EH (cell line): Measurements from ENCODE around the gene YWHAQ.
"Not testable (repeated sequence)": the region's sequence is repeated elsewhere in the genome, so short reads cannot be mapped to it uniquely, and the experiment has no call there.

Source experiments
- DNase-seq: peaks from one replicate; pipeline ENCODE4 v3.0.0-alpha.2; 2015; ENCODE audit warnings: low read depth

YWHAQ gene

DNA sequence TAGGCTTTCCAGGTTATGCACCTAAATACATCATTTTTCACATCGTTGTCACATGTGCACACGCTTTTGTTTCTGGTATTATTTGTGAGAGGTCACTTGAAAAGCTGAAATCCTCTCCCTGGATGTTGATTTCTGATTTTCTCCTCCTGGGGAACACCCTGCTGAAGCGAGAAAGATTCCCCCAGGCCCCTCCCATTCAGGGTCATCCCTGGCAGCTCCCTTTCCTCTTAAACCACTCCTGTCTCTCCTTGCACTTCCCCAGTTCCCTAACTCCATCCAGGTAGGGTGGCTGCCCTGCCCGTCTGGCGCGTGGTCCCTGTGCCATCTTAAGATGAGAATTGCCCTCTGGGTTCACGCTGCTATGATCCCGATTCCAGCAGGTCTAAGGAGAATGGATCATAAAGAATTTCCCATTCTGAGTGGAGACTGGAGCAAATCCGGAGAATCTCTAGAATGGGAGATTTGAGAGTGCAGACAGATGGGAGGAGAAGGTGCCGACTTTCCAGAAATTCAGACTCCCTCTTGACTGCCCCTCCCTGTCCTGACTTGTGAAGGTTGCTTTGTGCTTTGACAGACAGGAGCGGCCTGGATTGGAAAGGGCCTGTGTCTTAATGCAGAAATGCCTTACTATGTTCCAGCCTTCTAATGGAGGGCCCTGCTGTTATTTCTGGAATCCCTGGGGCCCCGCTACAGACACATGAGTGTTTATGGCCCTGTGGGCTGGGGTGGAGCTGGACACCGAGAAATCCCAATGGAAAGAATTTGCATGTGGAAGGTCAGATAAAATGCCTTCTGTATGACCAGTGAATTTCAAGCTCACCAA, 1.3 kb upstream of the YWHAQ start:
- peak; percentile 71 for DNase-seq

DNA sequence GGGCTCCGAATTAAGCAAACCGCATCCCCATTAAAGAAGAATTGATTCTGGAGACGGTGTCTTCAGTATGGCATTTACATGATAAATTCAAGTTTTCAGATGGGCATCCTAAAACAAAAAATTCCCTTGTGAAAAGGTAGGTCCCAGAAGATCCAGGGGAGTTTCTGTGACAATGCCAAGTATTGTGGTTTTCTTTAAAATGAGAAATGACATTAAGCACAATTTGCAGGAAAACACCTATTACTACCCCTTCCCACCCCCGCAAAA, 689 bp upstream of the YWHAQ start:
- DNase-seq = no peak

DNA sequence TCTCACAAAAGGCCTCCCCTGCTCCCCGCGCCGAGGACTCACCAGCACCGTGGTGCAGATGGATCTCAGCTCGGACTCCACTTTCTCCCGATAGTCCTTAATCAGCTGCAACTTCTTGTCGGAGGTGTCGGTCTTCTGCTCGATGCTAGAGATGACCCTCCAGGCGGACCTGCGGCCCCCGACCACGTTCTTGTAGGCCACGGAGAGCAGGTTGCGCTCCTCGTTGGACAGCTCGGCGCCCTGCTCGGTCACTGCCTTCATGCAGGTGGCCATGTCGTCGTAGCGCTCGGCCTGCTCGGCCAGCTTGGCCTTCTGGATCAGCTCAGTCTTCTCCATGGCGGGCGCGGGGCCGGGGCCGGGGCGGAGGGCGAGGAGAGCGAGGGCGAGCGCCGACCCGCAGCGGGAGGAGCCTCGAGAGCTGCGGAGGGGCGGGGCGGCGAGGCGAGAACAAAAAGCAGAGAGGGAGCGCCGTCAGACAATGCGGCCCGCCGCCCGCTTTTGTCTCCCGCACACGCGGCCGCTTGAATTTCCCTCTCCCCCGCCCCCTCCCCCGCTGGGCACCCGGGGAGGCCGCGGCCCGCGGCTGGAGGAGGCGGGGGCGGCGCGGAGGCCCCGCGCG, 571 bp downstream of the YWHAQ start:
- peak; percentile 73 for DNase-seq

DNA sequence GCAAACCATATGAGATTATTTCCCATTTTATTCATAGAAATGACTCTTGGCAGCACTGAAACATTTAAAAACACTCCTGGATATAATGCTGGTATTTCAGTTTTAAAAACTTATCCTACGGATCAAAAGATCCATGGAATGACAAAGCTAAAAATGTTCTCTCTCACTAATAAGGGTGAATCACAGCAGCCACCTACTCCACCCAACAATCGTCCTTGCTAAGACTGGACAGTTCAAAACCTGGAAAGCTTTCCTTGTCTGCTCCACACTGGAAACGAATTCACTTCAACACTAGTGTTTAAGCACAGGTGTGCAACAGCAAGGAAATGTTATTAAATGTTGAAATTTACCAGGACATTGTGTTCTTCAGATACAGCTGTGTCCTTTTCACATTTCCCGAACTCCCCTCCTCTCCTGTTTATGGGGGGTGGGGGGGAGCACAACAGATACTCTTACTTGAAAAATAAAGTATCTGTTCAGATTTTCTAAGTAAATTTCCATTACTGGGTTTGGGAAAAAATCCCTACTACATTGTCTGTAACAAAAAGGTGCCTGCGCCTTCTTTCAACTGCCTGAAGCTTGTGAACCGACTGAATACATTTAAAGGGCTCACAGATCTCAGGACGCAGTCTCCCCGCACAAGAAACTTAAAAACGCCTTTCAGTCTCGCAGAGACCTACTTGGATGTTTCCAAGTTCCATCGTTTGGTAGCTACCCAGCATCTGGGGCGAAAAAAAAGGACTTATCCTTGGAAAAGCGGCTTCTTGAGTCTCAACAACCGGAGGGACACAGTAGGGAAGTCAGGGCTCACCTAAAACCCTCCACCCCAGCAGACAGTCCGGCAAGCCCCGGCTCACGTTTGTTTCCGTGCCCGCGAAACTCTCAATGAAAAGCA, 1.3 kb downstream of the YWHAQ start:
- DNase-seq = peak; percentile 68

DNA sequence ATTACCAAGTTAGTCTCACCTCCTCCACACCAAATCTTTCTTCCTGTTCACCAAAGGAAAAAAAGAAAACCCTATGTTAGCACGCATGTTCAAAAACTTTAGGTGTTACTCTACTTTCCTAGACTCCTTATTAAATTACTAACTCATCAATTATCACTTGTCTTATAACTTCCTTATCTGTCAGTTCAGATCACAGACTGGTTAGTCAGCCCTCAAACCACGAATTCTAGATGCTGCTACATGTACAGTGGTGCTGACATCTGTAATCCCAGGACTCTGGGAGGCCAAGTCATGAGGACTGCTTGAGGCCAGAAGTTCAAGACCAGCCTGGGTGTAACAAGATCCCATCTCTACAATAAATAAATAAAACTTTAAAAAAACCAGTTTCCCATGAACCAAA, 3.5 kb downstream of the YWHAQ start:
- peak; percentile 58 for DNase-seq

DNA sequence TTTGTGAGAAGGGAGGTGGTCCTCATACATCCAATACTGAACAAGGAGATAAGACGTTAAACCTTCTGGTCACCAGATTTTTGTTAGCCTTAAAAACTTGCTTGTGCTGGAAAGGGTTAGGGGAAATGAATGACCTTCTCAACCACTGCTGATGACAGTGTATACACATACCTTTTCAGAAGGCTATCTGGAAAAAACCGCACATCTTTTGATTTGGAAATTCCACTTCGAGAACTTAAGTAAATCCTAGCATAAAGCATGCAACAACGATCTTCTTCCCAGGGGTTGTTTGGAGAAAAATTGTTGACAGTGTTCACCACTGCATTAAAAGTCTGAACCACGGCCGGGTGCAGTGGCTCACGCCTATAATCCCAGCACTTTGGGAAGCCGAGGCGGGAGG, 7.6 kb downstream of the YWHAQ start:
- DNase-seq = no peak

DNA sequence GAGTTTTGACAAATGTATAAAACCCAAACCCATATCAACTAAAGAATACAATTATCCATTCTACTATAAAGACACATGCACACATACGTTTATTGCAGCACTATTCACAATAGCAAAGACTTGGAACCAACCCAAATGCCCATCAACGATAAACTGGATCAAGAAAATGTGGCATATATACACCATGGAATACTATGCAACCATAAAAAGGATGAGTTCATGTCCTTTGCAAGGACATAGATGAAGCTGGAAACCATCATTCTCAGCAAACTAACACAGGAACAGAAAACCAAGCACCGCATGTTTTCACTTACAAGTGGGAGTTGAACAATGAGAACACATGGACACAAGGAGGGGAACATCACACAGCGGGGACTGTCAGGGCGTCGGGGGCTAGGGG, 9.1 kb downstream of the YWHAQ start:
- DNase-seq = not testable (repeated sequence)

DNA sequence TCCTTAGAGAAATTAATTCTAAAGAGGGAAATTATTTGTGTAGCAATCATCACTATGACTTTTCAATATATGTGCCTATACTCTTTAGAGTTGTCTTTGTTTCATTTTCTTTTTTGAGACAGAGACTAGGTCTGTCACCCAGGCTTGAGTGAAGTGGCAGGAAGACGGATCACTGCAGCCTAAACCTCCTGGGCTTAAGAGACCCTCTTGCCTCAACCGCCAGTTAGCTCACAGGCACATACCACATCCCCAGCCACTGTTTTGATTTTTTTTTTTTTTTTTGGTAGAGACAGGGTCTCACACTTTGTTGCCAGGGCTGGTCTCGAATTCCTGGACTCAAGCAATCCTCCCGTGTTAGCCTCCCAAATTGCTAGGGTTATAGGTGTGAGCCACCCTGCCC, 12.4 kb downstream of the YWHAQ start:
- no peak for DNase-seq

DNA sequence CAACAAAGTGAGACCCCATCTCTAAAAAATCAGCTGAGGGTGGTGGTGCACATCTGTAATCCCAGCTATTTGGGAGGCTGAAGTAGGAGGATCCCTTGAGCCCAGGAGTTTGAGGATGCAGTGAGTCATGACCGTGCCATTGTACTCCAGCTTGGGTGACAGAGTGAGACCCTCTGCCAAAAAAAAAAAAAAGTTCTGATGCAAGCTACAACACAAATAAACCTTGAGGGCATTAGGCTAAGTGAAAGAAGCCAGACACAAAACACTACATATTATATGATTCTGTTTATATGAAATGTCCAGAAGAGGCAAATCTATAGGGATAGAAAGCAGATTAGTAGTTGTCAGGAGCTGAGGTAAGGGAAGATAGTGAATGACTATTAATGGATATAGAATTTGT, 13.0 kb downstream of the YWHAQ start:
- peak; percentile 46 for DNase-seq

DNA sequence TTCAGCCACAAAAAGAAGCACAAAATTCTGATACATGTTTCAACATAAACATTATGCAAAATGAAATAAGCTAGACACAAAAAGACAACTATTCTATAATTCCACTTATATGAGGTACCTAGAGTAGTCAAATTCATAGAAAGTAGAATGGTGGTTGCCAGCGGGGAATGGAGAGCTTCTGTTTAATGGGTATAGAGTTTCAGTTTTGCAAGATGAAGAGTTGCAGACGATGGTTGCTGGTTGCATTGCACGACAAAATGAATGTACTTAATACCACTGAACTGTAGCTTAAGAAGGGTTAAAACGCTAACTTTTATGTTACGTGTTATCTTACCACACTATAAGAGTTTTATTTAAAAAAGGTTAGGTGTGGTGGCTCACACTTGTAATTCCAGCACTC, 13.5 kb downstream of the YWHAQ start:
- no peak for DNase-seq

DNA sequence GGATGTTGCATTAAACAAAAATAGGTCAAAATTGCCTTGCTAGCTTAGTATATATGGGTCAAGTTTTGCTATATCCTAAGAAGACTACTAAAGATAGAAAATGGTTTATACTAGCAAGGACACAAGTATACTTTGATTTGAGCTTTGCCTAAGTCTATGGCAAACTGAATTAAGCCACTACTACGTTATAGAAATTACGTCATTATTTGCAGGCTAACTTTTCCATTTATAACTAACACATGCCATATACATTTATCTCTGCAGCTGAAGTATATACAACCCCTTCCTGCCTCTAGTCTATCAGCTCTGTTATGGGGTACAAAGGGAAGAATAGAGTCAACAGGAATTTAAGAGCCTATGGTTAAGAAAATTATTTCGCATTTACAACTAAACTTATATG, 16.2 kb downstream of the YWHAQ start:
- no peak for DNase-seq

DNA sequence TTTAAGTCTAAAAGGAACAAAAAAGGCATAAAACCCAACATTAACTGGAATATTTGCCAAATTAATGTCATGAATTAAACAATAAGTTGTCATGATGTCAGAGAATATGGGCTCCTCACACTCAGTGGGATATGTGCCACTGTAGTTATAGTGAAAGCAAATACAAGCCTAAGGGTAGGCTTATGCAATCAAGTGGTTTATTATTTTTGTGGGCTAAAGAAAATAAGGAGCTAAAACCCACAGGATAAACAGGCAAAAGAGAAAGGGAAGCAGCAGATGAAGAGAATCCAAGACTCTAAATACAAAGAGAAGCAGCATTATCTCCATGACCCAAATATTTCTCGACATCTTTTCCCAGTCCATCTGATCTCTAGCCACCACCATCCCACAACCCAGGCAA, 17.5 kb downstream of the YWHAQ start:
- DNase-seq = peak; percentile 92

DNA sequence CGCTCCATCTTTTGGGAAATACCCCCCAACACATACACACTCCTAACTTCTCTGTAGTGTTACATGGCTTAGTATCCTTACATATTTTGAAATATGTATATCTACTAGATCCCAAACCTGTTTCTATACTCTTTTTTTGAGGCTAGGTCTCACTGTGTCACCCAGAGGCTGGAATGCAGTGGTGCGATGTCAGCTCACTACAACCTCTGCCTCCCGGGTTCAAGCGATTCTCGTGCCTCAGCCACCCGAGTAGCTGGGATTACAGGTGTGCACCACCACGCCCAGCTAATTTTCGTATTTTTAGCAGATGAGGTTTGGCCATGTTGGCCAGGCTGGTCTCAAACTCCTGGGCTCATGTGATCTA, 19.3 kb downstream of the YWHAQ start:
- not testable (repeated sequence) for DNase-seq

DNA sequence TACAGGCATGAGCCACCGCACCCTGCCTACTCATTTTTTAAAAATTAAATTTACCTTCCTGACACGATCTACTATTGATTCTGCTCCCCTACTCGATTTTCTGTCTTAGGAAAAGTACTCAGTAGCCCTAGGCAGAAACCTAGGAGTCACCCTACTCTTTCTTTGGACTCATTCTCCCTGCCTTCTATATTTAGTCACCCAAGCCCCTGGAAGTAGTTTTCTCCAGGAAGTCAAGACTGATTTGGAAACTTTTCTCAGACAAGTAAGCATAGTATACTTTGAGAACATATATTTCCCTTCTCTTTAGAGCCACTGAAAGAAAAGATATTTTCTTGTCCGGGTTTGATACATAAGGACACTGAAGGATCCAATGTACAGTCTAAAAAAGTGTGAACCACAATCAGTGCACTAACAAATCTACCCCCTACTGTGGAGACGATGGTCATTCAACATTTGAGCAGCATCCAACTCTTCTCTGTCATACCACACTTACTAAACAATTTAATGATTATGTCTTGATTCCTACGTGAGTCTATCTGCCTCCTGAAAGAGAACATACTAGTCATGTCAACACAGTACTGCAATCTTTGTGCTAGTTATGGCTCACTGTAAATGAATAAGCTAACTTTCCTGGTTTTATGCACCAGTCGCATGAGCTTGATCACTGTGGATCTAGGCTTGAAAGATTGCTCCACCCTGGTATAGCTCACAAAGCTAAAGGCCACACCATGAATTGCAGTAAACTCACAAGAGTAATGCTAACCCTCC, 19.8 kb downstream of the YWHAQ start:
- peak; percentile 49 for DNase-seq

DNA sequence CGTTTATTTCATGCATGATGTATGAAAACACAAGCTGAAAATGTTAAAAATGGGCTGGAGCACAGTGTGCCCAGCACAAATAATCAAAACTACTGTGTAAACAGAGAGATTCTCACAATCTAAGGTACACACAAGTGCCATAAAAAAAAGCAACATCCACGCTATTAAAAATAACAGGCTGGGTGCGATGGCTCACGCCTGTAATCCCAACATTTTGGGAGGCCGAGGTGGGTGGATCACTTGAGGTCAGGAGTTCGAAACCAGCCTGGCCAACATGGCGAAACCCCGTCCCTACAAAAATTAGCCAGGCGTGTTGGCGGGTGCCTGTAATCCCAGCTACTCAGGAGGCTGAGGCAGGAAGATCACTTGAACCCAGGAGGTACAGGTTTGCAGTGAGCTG, 22.3 kb downstream of the YWHAQ start:
- not testable (repeated sequence) for DNase-seq

DNA sequence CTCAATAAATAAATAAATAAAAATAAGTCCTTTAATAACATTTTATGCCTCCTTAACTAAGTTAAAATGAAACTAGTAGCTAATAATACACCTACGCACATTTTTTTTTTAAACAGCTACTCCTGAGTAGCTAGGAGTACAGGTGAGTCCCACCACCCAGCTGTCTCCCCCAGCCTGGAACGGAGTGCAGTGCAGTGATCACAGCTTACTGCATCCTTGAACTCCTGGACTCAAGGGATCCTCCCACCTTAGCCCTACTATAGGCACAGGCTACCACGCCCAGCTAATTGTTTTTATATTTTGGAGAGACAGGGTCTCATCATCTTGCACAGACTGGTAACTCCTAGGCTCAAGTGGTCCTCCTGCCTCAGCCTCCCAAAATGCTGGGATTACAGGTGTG, 28.4 kb downstream of the YWHAQ start:
- DNase-seq = no peak

DNA sequence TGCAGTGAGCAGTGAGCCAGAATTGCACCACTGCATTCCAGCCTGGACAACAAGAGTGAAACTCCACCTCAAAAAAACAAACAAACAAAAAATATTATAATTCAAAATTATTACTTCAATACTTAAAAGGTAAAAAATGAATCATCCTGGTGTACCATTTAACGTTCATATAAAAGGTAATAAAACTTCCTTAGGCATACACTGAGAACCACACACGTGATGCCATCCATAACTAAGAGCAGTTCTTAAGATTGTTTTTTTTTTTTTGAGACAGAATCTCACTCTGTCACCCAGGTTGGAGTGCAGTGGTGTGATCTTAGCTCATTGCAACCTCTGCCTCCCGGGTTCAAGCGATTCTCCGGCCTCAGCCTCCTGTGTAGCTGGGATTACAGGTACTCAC, 29.4 kb downstream of the YWHAQ start:
- DNase-seq = no peak

DNA sequence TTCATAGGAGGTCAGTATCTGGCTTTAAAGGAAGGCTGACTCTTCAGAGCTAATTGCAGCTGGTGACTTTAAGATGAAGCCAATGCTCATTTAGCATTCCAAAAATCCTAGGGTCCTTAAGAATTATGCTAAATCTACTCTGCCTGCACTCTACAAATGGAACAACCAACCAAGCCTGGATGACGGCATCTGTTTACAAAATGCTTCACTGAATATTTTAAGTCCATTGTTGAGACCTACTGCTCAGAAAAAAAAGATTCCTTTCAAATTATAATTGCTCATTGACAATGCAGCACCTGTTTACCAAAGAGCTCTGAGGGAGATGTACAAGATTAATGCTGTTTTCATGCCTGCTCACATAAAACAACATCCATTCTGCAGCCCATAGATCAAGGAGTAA, 31.4 kb downstream of the YWHAQ start:
- DNase-seq = no peak

DNA sequence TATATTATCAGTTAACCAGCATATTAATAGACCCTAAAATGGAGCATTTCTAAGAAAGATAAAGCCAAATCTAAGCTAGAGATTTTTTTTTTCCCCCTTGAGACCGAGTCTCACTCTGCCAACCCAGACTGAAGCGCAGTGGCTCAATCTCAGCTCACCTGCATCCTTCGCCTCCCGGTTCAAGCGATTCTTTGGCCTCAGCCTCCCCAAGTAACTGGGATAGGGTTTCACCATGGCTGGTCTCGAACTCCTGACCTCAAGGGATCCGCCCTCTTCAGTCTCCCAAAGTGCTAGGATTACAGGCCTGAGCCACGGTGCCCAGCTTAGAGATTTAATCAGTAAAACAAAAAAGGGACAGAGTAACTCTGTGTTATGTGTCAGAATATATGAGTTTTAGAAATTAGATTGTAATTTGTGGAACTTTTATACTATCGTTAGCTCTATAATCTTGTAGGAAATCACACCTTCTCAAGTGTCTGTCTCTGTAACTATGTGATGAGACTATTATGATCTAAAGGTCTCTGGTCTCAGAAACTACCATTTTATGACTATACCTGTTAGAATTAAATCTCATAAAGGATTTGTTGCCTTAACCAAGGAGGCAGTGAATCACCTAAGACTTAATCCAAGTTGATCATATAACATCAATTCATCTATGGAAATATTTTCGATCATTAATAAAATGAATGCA, 34.0 kb downstream of the YWHAQ start:
- DNase-seq = no peak

DNA sequence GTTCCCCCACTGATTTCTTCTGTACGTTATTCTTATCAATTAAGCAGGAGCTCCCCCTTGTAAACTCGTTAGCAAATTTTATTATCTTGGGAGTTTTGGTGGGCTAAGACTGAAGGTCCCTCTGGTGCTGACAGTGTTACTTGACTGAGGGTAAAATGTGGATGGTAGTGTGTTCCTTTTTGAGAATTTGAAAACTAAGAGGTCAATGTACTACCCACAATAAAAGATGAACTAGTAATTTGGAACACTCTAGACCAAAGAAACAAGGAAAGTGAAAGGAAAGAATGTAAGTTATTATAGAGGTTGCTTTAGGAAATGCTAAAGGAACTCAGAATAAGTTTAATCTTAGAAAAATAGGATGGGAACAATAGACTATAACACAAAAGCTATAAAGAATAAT, 35.1 kb downstream of the YWHAQ start:
- DNase-seq = no peak

DNA sequence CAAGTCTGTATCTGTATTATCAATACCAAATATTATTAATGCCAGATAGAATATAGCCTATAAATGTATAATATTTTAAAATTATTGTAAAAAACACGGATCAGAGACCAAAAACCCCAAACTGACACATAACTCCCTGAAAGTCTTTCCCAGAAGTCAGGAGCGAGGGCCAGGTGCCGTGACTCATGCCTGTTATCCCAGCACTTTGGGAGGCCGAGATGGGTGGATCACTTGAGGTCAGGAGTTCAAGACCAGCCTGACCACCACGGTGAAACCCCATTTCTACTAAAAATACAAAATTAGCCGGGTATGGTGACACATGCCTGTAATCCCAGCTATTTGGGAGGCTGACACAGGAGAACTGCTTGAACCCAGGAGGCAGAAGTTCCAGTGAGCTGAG, 35.5 kb downstream of the YWHAQ start:
- DNase-seq = not testable (repeated sequence)
